PC-9 (cell line): ENCODE results near the gene DHRSX.

Experiments used
- EZH2 ChIP-seq: fragments of 200-600 bp; sonication (generic); IDR thresholded peaks from 2 replicates; pipeline ENCODE4 v1.8.0; 2017; ENCODE audit warnings: antibody characterized with exemption, low read depth
- TF ChIP-seq, protein P1 (sequence below): fragments of 200-600 bp; sonication (generic); conservative IDR thresholded peaks from 2 replicates; pipeline ENCODE4 v1.6.1; 2017; ENCODE audit warnings: mixed run types, antibody characterized with exemption, mild to moderate bottlenecking, moderate library complexity

DNA sequence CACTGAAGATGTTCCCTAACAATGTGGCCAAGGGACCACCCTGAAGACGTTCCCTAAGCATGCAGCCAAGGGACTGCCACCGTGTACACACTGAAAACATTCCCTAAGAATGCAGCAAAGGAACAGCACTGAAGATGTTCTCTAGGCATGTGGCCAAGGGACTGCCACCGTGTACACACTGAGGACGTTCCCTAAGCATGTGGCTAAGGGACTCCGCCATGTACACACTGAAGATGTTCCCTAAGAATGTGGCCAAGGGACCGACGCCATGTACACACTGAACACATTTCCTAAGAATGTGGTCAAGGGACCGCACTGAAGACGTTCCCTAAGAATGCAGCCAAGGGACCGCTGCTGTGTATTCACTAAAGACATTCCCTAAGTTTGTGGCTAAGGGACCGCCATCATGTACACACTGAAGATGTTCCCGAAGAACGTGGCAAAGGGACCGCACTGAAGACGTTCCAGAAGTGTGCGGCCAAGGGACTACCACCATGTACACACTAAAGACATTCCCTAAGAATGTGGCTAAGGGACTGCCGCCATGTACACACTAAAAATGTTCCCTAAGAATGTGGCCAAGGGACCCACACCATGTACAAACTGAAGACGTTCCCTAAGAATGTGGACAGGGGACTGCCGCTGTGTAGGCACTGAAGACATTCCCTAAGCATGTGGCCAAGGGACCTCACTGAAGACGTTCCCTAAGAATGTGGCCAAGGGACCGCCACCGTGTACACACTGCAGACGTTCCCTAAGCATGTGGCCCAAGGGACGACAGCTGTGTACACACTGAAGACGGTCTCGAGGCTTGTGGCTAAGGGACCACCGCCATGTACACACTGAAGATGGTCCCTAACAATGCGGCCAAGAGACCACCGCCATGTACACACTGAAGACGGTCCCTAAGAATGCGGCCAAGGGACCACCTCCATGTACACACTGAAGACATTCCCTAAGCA is 54.8 kb downstream of the DHRSX start:
- TF ChIP-seq, protein P1, sequence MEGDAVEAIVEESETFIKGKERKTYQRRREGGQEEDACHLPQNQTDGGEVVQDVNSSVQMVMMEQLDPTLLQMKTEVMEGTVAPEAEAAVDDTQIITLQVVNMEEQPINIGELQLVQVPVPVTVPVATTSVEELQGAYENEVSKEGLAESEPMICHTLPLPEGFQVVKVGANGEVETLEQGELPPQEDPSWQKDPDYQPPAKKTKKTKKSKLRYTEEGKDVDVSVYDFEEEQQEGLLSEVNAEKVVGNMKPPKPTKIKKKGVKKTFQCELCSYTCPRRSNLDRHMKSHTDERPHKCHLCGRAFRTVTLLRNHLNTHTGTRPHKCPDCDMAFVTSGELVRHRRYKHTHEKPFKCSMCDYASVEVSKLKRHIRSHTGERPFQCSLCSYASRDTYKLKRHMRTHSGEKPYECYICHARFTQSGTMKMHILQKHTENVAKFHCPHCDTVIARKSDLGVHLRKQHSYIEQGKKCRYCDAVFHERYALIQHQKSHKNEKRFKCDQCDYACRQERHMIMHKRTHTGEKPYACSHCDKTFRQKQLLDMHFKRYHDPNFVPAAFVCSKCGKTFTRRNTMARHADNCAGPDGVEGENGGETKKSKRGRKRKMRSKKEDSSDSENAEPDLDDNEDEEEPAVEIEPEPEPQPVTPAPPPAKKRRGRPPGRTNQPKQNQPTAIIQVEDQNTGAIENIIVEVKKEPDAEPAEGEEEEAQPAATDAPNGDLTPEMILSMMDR, result no peak
- TF ChIP-seq EZH2, result no peak
